Neutrophil (primary cell): ENCODE results near the gene AATK.
A peak's percentile ranks its signal among the peaks of the same experiment; 100 is the strongest.
"Not testable (repeated sequence)": the region's sequence is repeated elsewhere in the genome, so short reads cannot be mapped to it uniquely, and the experiment has no call there.

Experiments
- H3K27ac ChIP-seq: fragments of 200-600 bp; sonication (generic); 2 replicates; pipeline ENCODE4 v1.5.1; 2016; ENCODE audit warnings: mild to moderate bottlenecking, moderate library complexity
- H3K27me3 ChIP-seq: fragments of 200-600 bp; sonication (generic); 2 replicates; pipeline ENCODE4 v1.6.0; 2016; ENCODE audit warnings: mild to moderate bottlenecking
- H3K36me3 ChIP-seq: fragments of 200-600 bp; sonication (generic); 2 replicates; pipeline ENCODE4 v1.5.1; 2017
- H3K4me1 ChIP-seq, 2 experiments: fragments of 200-600 bp in 1 of 2; sonication (generic) in 1 of 2; 1 replicate in 1 of 2; 2 replicates in 1 of 2; pipeline versions ENCODE4 v1.5.1 to v1.6.1; 2013 to 2016; ENCODE audit warnings: low read depth in 1 of 2, low read length in 1 of 2, mild to moderate bottlenecking in 1 of 2, moderate library complexity in 1 of 2; ENCODE audit not compliant: control insufficient read depth in 1 of 2, insufficient read depth in 1 of 2
- H3K4me3 ChIP-seq, 2 experiments: fragments of 200-600 bp in 1 of 2; sonication (generic) in 1 of 2; 1 replicate in 1 of 2; 2 replicates in 1 of 2; pipeline ENCODE4 v1.5.1; 2013 to 2016; ENCODE audit warnings: low read depth in 1 of 2, low read length in 1 of 2, mild to moderate bottlenecking in 1 of 2, moderate library complexity in 1 of 2
- H3K9me3 ChIP-seq: fragments of 200-600 bp; sonication (generic); 2 replicates; pipeline ENCODE4 v1.5.1; 2016
- TF ChIP-seq, protein P1 (sequence below): fragments of 200-600 bp; sonication (generic); IDR thresholded peaks from 2 replicates; pipeline ENCODE4 v1.5.1; 2016; ENCODE audit warnings: antibody characterized with exemption

Gene AATK

DNA sequence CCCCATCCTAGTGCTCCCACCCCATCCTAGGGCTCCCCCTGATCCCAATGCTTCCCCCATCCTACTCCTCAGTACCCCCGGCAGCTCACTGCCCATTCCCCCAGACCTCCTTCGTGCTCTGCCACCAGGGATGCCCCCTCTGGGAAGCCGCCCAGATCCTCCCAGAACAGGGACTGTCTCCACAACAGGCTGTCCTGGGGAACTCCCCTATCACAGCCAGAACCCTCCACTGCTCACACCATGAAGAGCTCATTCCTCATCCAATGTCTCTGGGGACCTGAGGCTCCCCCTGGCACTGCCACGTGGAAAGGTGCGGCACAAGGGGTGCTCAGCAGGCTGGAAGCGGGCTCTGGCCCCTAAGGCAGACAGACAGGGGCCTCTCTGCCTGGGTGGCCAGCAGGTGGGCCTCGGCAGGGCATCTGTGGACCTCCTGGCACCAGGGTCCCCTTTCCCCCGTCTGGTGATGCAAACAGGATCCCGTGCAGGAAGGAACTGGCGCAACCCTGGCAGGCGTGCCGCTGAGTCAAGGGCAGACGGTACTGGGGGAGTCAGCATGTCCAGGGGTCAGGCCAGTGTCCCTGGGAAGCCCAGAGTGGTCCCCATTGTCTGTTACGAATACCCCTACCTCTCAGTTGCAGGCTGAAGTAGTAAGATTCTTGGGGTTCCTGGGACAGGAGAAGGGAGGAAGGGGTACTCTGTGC is 15.5 kb downstream of the AATK start:
- TF ChIP-seq, protein P1, sequence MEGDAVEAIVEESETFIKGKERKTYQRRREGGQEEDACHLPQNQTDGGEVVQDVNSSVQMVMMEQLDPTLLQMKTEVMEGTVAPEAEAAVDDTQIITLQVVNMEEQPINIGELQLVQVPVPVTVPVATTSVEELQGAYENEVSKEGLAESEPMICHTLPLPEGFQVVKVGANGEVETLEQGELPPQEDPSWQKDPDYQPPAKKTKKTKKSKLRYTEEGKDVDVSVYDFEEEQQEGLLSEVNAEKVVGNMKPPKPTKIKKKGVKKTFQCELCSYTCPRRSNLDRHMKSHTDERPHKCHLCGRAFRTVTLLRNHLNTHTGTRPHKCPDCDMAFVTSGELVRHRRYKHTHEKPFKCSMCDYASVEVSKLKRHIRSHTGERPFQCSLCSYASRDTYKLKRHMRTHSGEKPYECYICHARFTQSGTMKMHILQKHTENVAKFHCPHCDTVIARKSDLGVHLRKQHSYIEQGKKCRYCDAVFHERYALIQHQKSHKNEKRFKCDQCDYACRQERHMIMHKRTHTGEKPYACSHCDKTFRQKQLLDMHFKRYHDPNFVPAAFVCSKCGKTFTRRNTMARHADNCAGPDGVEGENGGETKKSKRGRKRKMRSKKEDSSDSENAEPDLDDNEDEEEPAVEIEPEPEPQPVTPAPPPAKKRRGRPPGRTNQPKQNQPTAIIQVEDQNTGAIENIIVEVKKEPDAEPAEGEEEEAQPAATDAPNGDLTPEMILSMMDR = no peak

DNA sequence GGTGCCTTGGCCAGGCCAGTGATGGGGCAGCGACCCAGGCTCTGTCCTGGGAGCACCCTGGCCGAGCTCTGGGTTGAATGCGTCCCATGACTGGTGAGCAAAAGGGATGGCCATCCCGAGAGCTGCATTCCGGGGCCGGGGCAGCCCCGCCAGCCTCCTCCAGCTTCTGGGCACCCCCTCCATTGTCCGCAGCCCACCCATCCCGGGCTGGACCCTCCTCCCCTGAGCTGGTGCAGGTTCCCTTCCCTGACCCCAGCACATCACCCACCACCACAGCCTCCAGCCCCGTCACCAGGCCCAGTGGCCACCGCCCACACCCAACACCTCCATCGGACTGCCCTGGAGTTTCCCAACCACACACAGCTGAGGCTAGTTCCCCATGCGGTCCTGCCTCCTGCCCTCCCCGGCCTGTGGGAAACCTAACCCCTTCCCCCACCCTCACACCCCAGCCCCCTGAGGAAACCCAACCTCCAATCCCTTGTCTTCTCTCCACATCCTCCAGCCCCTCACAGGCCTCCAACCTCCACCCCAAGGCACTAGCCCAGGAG is 17.0 kb downstream of the AATK start:
- Histone ChIP-seq H3K4me1 (peaks cover 87 to 88% of the 10 kb centered on the region in 2 experiments), H3K27ac (peak overlapping the region; percentile 96), H3K36me3 (peaks cover 19% of the 10 kb centered on the region), H3K9me3 (no peaks in the 10 kb centered on the region), H3K27me3 (no peaks in the 10 kb centered on the region), H3K4me3 (peak overlapping the region; percentile 75 to 84)
- TF ChIP-seq, protein P1 = no peak

More for the DNA sequence above, 15.5 kb downstream of the AATK start:
- Histone ChIP-seq H3K4me1 (peaks cover 87 to 89% of the 10 kb centered on the region in 2 experiments), H3K27ac (peak overlapping the region; percentile 96), H3K4me3 (peak overlapping the region; percentile 75 to 84), H3K27me3 (no peaks in the 10 kb centered on the region), H3K36me3 (peaks cover 11% of the 10 kb centered on the region), H3K9me3 (no peaks in the 10 kb centered on the region)

- H3K36me3 ChIP-seq = peaks cover 22% of the 10 kb centered on the region
- TF ChIP-seq, protein P1 = no peak
- H3K27me3 ChIP-seq = no peaks in the 10 kb centered on the region
- H3K4me1 ChIP-seq = peaks cover 84 to 87% of the 10 kb centered on the region in 2 experiments
- H3K9me3 ChIP-seq = no peaks in the 10 kb centered on the region
- H3K27ac ChIP-seq = peak overlapping the region; percentile 96
- H3K4me3 ChIP-seq = peak overlapping the region; percentile 36 to 75
Measured at GRCh38 chr17:81148571-81148970, 17.4 kb downstream of the AATK start.

DNA sequence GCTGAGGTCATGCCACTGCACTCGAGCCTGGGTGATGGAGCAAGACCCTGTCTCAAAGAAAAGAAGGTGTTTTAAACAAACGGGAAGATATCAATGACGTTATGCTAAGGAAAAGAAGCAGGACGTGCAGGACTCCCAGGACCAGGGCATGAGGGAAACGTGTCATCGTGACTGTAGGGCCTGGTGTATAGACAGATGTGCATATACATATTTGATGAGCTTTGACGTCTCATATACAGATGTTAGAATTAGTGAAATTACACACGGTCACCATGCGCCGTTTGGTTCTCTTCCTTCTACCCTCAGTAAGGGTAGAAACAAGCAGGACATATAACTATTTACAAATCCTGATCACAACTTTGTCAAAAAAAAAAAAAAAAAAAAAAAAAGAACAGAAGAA is 18.3 kb downstream of the AATK start:
- Histone ChIP-seq H3K27ac (peak overlapping the region; percentile 96), H3K4me3 (no peak overlapping the region), H3K9me3 (no peaks in the 10 kb centered on the region), H3K27me3 (no peaks in the 10 kb centered on the region), H3K4me1 (peaks cover 81 to 87% of the 10 kb centered on the region in 2 experiments), H3K36me3 (peaks cover 27% of the 10 kb centered on the region)
- TF ChIP-seq, protein P1 = no peak

GRCh38 chr17:81146208-81146607 is 19.8 kb downstream of the AATK start:
- Histone ChIP-seq H3K36me3 (peaks cover 31% of the 10 kb centered on the region), H3K4me1 (peaks cover 74 to 83% of the 10 kb centered on the region in 2 experiments), H3K27ac (peak overlapping the region; percentile 96), H3K4me3 (peak overlapping the region in 1 of 2 experiments; percentile 24)
- H3K9me3 ChIP-seq, H3K27me3 ChIP-seq: not testable (repeated sequence)

GRCh38 chr17:81144423-81144781 is 21.6 kb downstream of the AATK start:
- Histone ChIP-seq H3K27me3 (no peaks in the 10 kb centered on the region), H3K27ac (peak overlapping the region; percentile 96), H3K4me1 (peaks cover 57 to 75% of the 10 kb centered on the region in 2 experiments), H3K4me3 (no peak overlapping the region), H3K9me3 (no peaks in the 10 kb centered on the region), H3K36me3 (peaks cover 42% of the 10 kb centered on the region)
- TF ChIP-seq, protein P1 = no peak
